PC-3 (cell line): ENCODE results near the gene PPFIBP2. TPM values are rescaled to one million over a fixed set of nuclear protein-coding genes. Genes with fewer than 3 reads are reported as not detected.

ENCODE experiments used
- ATAC-seq: fragments of 200-7000 bp; cut with Tn5 transposase; 2 replicates; pipeline ENCODE4 v1.9.1; 2020; ENCODE audit warnings: mild to moderate bottlenecking, moderate library complexity
- BruUV-seq: library from RNA; stranded (reverse); fragments of 400-500 nt; replicated peaks from 2 replicates; lab custom pipeline; 2021; lab: Mats Ljungman, UMichigan
- CTCF ChIA-PET: fragments of 300-600 bp; sonication (Branson Sonifier 250); formaldehyde crosslinking; loops from one replicate; lab custom pipeline; 2022; ENCODE audit warnings: antibody characterized with exemption; lab: Charles Lee
- POLR2A ChIA-PET: fragments of 300-600 bp; sonication (Branson Sonifier 250); formaldehyde crosslinking; loops from one replicate; lab custom pipeline; 2022; ENCODE audit warnings: antibody characterized with exemption; ENCODE audit not compliant: unreplicated experiment; lab: Charles Lee
- DNase-seq: peaks from one replicate; pipeline ENCODE4 v3.0.0-alpha.2; 2015
- H2AFZ ChIP-seq: fragments of 300-600 bp; sonication (generic); 2 replicates; pipeline ENCODE4 v1.6.0; 2016; ENCODE audit warnings: antibody characterized with exemption, low read length
- H3F3A ChIP-seq: fragments of 300-600 bp; sonication (generic); one replicate; pipeline ENCODE4 v1.6.0; 2017; ENCODE audit warnings: antibody characterized with exemption, low read length, control low read depth, mild to moderate bottlenecking; ENCODE audit not compliant: unreplicated experiment
- H3K27ac ChIP-seq: fragments of 300-600 bp; sonication (generic); 2 replicates; pipeline ENCODE4 v1.5.1; 2016; ENCODE audit warnings: mild to moderate bottlenecking, low read length
- H3K27me3 ChIP-seq: fragments of 300-600 bp; sonication (generic); 2 replicates; pipeline ENCODE4 v1.6.1; 2016; ENCODE audit warnings: low read length, mixed read lengths
- H3K36me3 ChIP-seq: fragments of 300-600 bp; sonication (generic); 2 replicates; pipeline ENCODE4 v1.6.1; 2016; ENCODE audit warnings: low read depth, mixed run types, low read length, mixed read lengths
- H3K4me1 ChIP-seq: fragments of 300-600 bp; sonication (generic); 2 replicates; pipeline ENCODE4 v1.5.1; 2016; ENCODE audit warnings: low read length; ENCODE audit not compliant: insufficient read depth
- H3K4me2 ChIP-seq: fragments of 300-600 bp; sonication (generic); 2 replicates; pipeline ENCODE4 v1.6.0; 2016; ENCODE audit warnings: low read length
- H3K4me3 ChIP-seq: fragments of 300-600 bp; sonication (generic); 2 replicates; pipeline ENCODE4 v1.5.1; 2016; ENCODE audit warnings: mild to moderate bottlenecking, low read length, mixed read lengths
- H3K79me2 ChIP-seq: fragments of 300-600 bp; sonication (generic); 2 replicates; pipeline ENCODE4 v1.6.1; 2017; ENCODE audit warnings: low read length, mixed read lengths
- H3K9ac ChIP-seq: fragments of 300-600 bp; sonication (generic); 2 replicates; pipeline ENCODE4 v1.6.0; 2016; ENCODE audit warnings: mild to moderate bottlenecking, low read length
- H3K9me2 ChIP-seq: fragments of 300-600 bp; sonication (generic); replicated peaks from 2 replicates; pipeline ENCODE4 v1.6.1; 2016; ENCODE audit warnings: mixed run types, low read length, mixed read lengths
- H3K9me3 ChIP-seq: fragments of 300-600 bp; sonication (generic); 2 replicates; pipeline ENCODE4 v1.6.1; 2016; ENCODE audit warnings: low read length, mixed read lengths
- H4K20me1 ChIP-seq: fragments of 300-600 bp; sonication (generic); 2 replicates; pipeline ENCODE4 v1.6.1; 2016; ENCODE audit warnings: low read length, mixed read lengths
- CTCF ChIP-seq: fragments of 300-600 bp; sonication (generic); conservative IDR thresholded peaks from 2 replicates; pipeline ENCODE4 v1.5.1; 2017; ENCODE audit warnings: antibody characterized with exemption, low read depth, mild to moderate bottlenecking, low read length
- EZH2 ChIP-seq: fragments of 300-600 bp; sonication (generic); IDR thresholded peaks from one replicate; pipeline ENCODE4 v1.6.1; 2017; ENCODE audit warnings: antibody characterized with exemption, mild to moderate bottlenecking, low read length; ENCODE audit not compliant: unreplicated experiment
- EZH2phosphoT487 ChIP-seq: fragments of 300-600 bp; sonication (generic); IDR thresholded peaks from 2 replicates; pipeline ENCODE4 v1.6.1; 2018; ENCODE audit warnings: mild to moderate bottlenecking, antibody characterized with exemption, low read length, borderline replicate concordance
- intact Hi-C: fragments of 100-400 bp; cut with micrococcal nuclease; formaldehyde crosslinking; loops from 2 replicates; pipeline ENCODE4 v1.9.0; 2023
- total RNA-seq: library from RNA; depleted of rRNA; stranded (reverse); fragments of >200 nt; gene quantifications from 2 replicates; pipeline ENCODE4 v1.2.3, GENCODE V29; 2014

PPFIBP2 gene
- total RNA-seq, 1 experiment from 2014 or later: 3.2 TPM

GRCh38 chr11:7670641-7671040 lies 156.8 kb downstream of the PPFIBP2 start:
- no peak for DNase-seq
- no peaks in the 10 kb centered on the region for H3K27me3 ChIP-seq
- H4K20me1 ChIP-seq: no peaks in the 10 kb centered on the region
- no peak overlapping the region for H2AFZ ChIP-seq
- ATAC-seq: no peak
- no peaks in the 10 kb centered on the region for H3K36me3 ChIP-seq
- no peak overlapping the region for H3K9ac ChIP-seq
- no TSS peak for BruUV-seq
- no peaks in the 10 kb centered on the region for H3K79me2 ChIP-seq
- no peak overlapping the region for H3K4me2 ChIP-seq
- no peak overlapping the region for H3K4me3 ChIP-seq
- POLR2A ChIA-PET: no interaction called here
- CTCF ChIA-PET: no interaction called here
- H3K4me1 ChIP-seq: peaks cover 10% of the 10 kb centered on the region
- intact Hi-C loops: no loop called here
- TF ChIP-seq EZH2 (no peak), EZH2phosphoT487 (no peak), CTCF (no peak)
- no peaks in the 10 kb centered on the region for H3K9me3 ChIP-seq
- H3K9me2 ChIP-seq: no peaks in the 10 kb centered on the region
- peak overlapping the region; percentile 37; the same call in 1 of the 2 replicates for H3K27ac ChIP-seq
- H3F3A ChIP-seq: no peaks in the 10 kb centered on the region

- Histone ChIP-seq H3F3A (no peaks in the 10 kb centered on the region), H3K4me1 (peaks cover 17% of the 10 kb centered on the region), H3K9me3 (no peaks in the 10 kb centered on the region), H2AFZ (no peak overlapping the region), H3K9me2 (no peaks in the 10 kb centered on the region), H3K27ac (peak overlapping the region; percentile 37), H4K20me1 (no peaks in the 10 kb centered on the region), H3K4me3 (no peak overlapping the region), H3K9ac (no peak overlapping the region), H3K27me3 (no peaks in the 10 kb centered on the region), H3K4me2 (no peak overlapping the region), H3K79me2 (no peaks in the 10 kb centered on the region), H3K36me3 (no peaks in the 10 kb centered on the region)
- BruUV-seq: no TSS peak
- peak; percentile 41 for DNase-seq
- no peak for ATAC-seq
- POLR2A ChIA-PET: no interaction called here
- TF ChIP-seq CTCF (no peak), EZH2phosphoT487 (no peak), EZH2 (no peak)
- intact Hi-C loops: no loop called here
- CTCF ChIA-PET: no interaction called here
Observed at GRCh38 chr11:7671347-7672215, 157.8 kb downstream of the PPFIBP2 start.
